H1 (cell line): Measurements from ENCODE around the gene C20orf96. TPM values are rescaled to one million over a fixed set of nuclear protein-coding genes. Genes with fewer than 3 reads are reported as not detected.

Experiments used
- MAFK ChIP-seq: IDR thresholded peaks from 2 replicates; pipeline ENCODE4 v1.6.1; 2012; ENCODE audit warnings: low read depth, mild to moderate bottlenecking, improper control_type of control experiment, low read length
- MAX ChIP-seq: IDR thresholded peaks from 2 replicates; pipeline ENCODE4 v1.6.1; 2012; ENCODE audit warnings: inconsistent platforms
- POU5F1 ChIP-seq: IDR thresholded peaks from 2 replicates; pipeline ENCODE4 v1.6.1; 2011; ENCODE audit warnings: low read depth, mild to moderate bottlenecking, low read length, moderate library complexity
- SP1 ChIP-seq: IDR thresholded peaks from 2 replicates; pipeline ENCODE4 v1.6.1; 2011; ENCODE audit warnings: low read depth, low read length
- polyA plus RNA-seq, 7 experiments: library from polyadenylated mRNA; depleted of rRNA in 3 of 7; stranded (reverse) in 5 of 7; unstranded in 2 of 7; fragments of >200 nt in 5 of 7; fragments of 200-250 nt in 2 of 7; gene quantifications; 1 replicate in 5 of 7; 2 replicates in 1 of 7; 4 replicates in 1 of 7; pipeline versions ENCODE4 v1.2.1 to v1.2.3, GENCODE V29; 2011 to 2013; ENCODE audit warnings: missing spikeins in 2 of 7, mixed read lengths in 2 of 7
- total RNA-seq: library from RNA; stranded (reverse); fragmentation: NEBNext Ultra II Directional; extraction: Animal tissue kit (Norgen Biotek cat#: 25700); gene quantifications from 2 replicates; pipeline ENCODE4 v1.2.1, GENCODE V29; 2021

C20orf96 gene
- total and polyA plus RNA-seq, 2 of the 8 experiments (the other 6 are each of a cell fraction or from before 2014, with no cell fraction given): 19.2 to 21.0 TPM

- TF ChIP-seq MAFK (no peak), MAX (no peak), SP1 (no peak), POU5F1 (no peak)
These were observed 44.0 kb upstream of the C20orf96 start (continued) for GRCh38 chr20:334578-334977.
